ENCODE data around the gene CNR2. TPM values are rescaled to one million over a fixed set of nuclear protein-coding genes. Genes with fewer than 3 reads are reported as not detected.

CNR2 gene
- total and polyA plus RNA-seq, 2 donors from 2014 or later, result 0.57 TPM; not detected in 1

DNA sequence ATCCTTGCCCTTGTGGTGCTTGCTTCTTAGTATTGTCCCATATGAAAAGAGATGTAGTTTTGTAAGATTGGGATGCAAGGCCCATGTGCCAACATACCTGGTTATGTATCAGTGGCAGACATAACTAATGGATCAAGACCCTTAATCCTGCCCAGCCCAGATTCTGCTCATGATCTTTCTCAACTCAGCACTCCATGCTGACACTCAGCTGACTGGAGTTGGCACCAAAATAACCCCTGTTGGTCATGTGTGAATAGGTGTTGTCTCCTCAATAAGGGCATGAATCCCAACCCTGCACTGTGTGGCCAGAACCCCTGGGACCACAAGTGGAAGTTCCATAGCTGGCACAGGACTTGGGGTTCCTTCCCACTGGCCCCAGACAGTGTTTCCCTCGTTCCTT, 13.9 kb upstream of the CNR2 start:
- TF ChIP-seq, protein P1, sequence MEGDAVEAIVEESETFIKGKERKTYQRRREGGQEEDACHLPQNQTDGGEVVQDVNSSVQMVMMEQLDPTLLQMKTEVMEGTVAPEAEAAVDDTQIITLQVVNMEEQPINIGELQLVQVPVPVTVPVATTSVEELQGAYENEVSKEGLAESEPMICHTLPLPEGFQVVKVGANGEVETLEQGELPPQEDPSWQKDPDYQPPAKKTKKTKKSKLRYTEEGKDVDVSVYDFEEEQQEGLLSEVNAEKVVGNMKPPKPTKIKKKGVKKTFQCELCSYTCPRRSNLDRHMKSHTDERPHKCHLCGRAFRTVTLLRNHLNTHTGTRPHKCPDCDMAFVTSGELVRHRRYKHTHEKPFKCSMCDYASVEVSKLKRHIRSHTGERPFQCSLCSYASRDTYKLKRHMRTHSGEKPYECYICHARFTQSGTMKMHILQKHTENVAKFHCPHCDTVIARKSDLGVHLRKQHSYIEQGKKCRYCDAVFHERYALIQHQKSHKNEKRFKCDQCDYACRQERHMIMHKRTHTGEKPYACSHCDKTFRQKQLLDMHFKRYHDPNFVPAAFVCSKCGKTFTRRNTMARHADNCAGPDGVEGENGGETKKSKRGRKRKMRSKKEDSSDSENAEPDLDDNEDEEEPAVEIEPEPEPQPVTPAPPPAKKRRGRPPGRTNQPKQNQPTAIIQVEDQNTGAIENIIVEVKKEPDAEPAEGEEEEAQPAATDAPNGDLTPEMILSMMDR (IDR thresholded peaks at IDR 0.05; ENCODE audit: borderline replicate concordance, extremely low read depth, insufficient read depth), result no peak
- H3K4me3 ChIP-seq (ENCODE audit: low read length in 3 of 3), result no peak overlapping the region

DNA sequence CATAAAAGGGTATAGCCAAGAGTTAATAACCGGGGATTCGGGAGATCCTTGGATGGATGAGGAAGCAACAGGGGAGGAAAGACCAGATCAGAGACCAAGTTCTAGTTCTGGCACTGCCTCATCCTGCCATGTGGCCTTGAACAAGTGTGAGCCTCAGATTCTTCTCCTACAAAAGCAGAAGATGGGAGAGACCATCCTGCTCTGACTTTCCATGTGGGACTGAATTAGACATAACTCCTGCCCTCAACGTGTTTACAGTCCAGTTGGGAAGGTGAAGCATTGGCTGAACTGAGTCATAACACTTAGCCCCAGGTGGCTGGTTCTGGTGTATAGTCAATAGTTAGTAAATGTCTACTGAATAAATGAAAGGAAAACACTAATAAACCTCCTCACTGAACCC, 12.1 kb upstream of the CNR2 start:
- H3K27me3 ChIP-seq (ENCODE audit: control insufficient read depth, insufficient read depth, low read length), result no peaks in the 10 kb centered on the region
- H3K4me3 ChIP-seq (ENCODE audit: low read length in 3 of 3), result no peak overlapping the region
- peaks cover 0 to under 1% (median 0%) of the 10 kb centered on the region in 3 donors for H3K4me1 ChIP-seq (ENCODE audit: control insufficient read depth in 2 of 3, insufficient read depth in 2 of 3, low read depth in 1 of 3, low read length in 3 of 3)
- H3K9me3 ChIP-seq (ENCODE audit: control insufficient read depth in 2 of 3, insufficient read depth in 1 of 3, low read length in 3 of 3), result no peaks in the 10 kb centered on the region
- intact Hi-C loops (cut with DNase I), result no loop called here
- FAIRE-seq (no peak), DNase-seq (no peak)
- H3K36me3 ChIP-seq (ENCODE audit: control insufficient read depth in 2 of 3, insufficient read depth in 3 of 3, low read length in 3 of 3), result no peaks in the 10 kb centered on the region
- no peak overlapping the region for H3K9ac ChIP-seq (ENCODE audit: low read length in 3 of 3)
- TF ChIP-seq, protein P1 (IDR thresholded peaks at IDR 0.05; ENCODE audit: borderline replicate concordance, extremely low read depth, insufficient read depth), result no peak
- no peak overlapping the region for H3K27ac ChIP-seq (ENCODE audit: low read depth in 2 of 2, low read length in 2 of 2)

More for the DNA sequence above, 13.9 kb upstream of the CNR2 start:
- H3K27ac ChIP-seq (ENCODE audit: low read depth in 2 of 2, low read length in 2 of 2), result no peak overlapping the region
- intact Hi-C loops (cut with DNase I), result no loop called here
- H3K9ac ChIP-seq (ENCODE audit: low read length in 3 of 3), result no peak overlapping the region
- DNase-seq (no peak), FAIRE-seq (no peak)
- no peaks in the 10 kb centered on the region for H3K27me3 ChIP-seq (ENCODE audit: control insufficient read depth, insufficient read depth, low read length)
- no peaks in the 10 kb centered on the region for H3K9me3 ChIP-seq (ENCODE audit: control insufficient read depth in 2 of 3, insufficient read depth in 1 of 3, low read length in 3 of 3)
- no peaks in the 10 kb centered on the region for H3K36me3 ChIP-seq (ENCODE audit: control insufficient read depth in 2 of 3, insufficient read depth in 3 of 3, low read length in 3 of 3)
- H3K4me1 ChIP-seq (ENCODE audit: control insufficient read depth in 2 of 3, insufficient read depth in 2 of 3, low read depth in 1 of 3, low read length in 3 of 3), result peaks cover 0 to 4% (median 3%) of the 10 kb centered on the region in 3 donors

DNA sequence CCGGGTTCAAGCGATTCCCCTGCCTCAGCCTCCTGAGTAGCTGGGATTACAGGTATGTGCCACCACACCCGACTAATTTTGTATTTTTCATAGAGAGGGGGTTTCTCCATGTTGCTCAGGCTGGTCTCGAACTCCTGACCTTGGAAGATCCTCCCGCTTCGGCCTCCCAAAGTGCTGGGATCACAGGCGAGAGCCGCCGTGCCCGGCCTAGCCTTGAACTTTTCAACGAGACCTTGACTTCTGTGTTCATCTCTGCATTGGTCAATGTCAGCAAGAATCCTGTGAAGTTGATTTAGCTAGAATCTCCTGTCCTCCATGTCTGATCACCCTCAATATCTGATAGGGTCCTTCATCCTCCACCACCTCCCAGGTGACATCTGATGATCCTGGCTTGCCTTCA, 11.4 kb upstream of the CNR2 start:
- no peaks in the 10 kb centered on the region for H3K36me3 ChIP-seq (ENCODE audit: control insufficient read depth in 2 of 3, insufficient read depth in 3 of 3, low read length in 3 of 3)
- TF ChIP-seq, protein P1 (IDR thresholded peaks at IDR 0.05; ENCODE audit: borderline replicate concordance, extremely low read depth, insufficient read depth), result no peak
- H3K4me1 ChIP-seq (ENCODE audit: control insufficient read depth in 2 of 3, insufficient read depth in 2 of 3, low read depth in 1 of 3, low read length in 3 of 3), result peaks cover 0 to 2% (median 0%) of the 10 kb centered on the region in 3 donors
- no peak for FAIRE-seq
- no peak overlapping the region for H3K9ac ChIP-seq (ENCODE audit: low read length in 3 of 3)
- H3K9me3 ChIP-seq (ENCODE audit: control insufficient read depth in 2 of 3, insufficient read depth in 1 of 3, low read length in 3 of 3), result no peaks in the 10 kb centered on the region
- intact Hi-C loops (cut with DNase I), result no loop called here
- no peaks in the 10 kb centered on the region for H3K27me3 ChIP-seq (ENCODE audit: control insufficient read depth, insufficient read depth, low read length)
- H3K27ac ChIP-seq (ENCODE audit: low read depth in 2 of 2, low read length in 2 of 2), result no peak overlapping the region
- H3K4me3 ChIP-seq (ENCODE audit: low read length in 3 of 3), result no peak overlapping the region
- DNase-seq, result no peak

Data from kidney (tissue), 14 donors.